HG03280 (cell line): ENCODE data around the gene CD99L2.

ENCODE experiments used
- ATAC-seq: cut with Tn5 transposase; IDR thresholded peaks from one replicate; pipeline ENCODE4 v1.9.1; 2021; ENCODE audit warnings: mild to moderate bottlenecking, moderate library complexity; ENCODE audit not compliant: unreplicated experiment

Gene CD99L2

GRCh38 chrX:150898343-150899190 is at the start of gene CD99L2:
CD99L2 (minus strand) TSS chrX:150898668; CDS start chrX:150898588, 80 bp downstream.
- peak; percentile 92 for ATAC-seq

GRCh38 chrX:150944233-150944632 is 45.8 kb upstream of the CD99L2 start:
- ATAC-seq: no peak

GRCh38 chrX:150942942-150943594 is 44.6 kb upstream of the CD99L2 start:
- ATAC-seq: no peak

GRCh38 chrX:150941580-150941979 is 43.1 kb upstream of the CD99L2 start:
- no peak for ATAC-seq

GRCh38 chrX:150940844-150941495 is 42.5 kb upstream of the CD99L2 start:
- ATAC-seq: no peak

GRCh38 chrX:150936556-150936955 is 38.1 kb upstream of the CD99L2 start:
- no peak for ATAC-seq

- no peak for ATAC-seq
These were observed 37.0 kb upstream of the CD99L2 start for GRCh38 chrX:150935467-150935866.

- no peak for ATAC-seq
These were observed 36.0 kb upstream of the CD99L2 start for GRCh38 chrX:150934453-150934852.

- no peak for ATAC-seq
These were observed 35.5 kb upstream of the CD99L2 start for GRCh38 chrX:150933945-150934350.

- ATAC-seq: no peak
These were observed 30.6 kb upstream of the CD99L2 start for GRCh38 chrX:150929058-150929457.

- ATAC-seq: no peak
These were observed 28.3 kb upstream of the CD99L2 start for GRCh38 chrX:150926791-150927190.

GRCh38 chrX:150926304-150926703 is 27.8 kb upstream of the CD99L2 start:
- ATAC-seq: no peak

GRCh38 chrX:150919401-150919800 is 20.9 kb upstream of the CD99L2 start:
- ATAC-seq: no peak

- ATAC-seq: no peak
These were observed 15.0 kb upstream of the CD99L2 start for GRCh38 chrX:150913511-150913910.

- ATAC-seq: no peak
These were observed 9.0 kb upstream of the CD99L2 start for GRCh38 chrX:150907474-150907873.

- ATAC-seq: no peak
These were observed 8.2 kb upstream of the CD99L2 start for GRCh38 chrX:150906694-150907093.

GRCh38 chrX:150905293-150905692 is 6.8 kb upstream of the CD99L2 start:
- no peak for ATAC-seq

- ATAC-seq: no peak
These were observed 4.6 kb upstream of the CD99L2 start for GRCh38 chrX:150903110-150903508.

- ATAC-seq: no peak
These were observed 4.1 kb upstream of the CD99L2 start for GRCh38 chrX:150902434-150903109.

- peak; percentile 54 for ATAC-seq
These were observed 806 bp upstream of the CD99L2 start for GRCh38 chrX:150899191-150899757.
